HG02678 (cell line): Measurements from ENCODE around the gene ZNF302.
A peak's percentile ranks its signal among the peaks of the same experiment; 100 is the strongest.
"Not testable (repeated sequence)": the region's sequence is repeated elsewhere in the genome, so short reads cannot be mapped to it uniquely, and the experiment has no call there.

ENCODE experiments used
- ATAC-seq: cut with Tn5 transposase; IDR thresholded peaks from one replicate; pipeline ENCODE4 v1.9.1; 2021; ENCODE audit warnings: mild to moderate bottlenecking, moderate library complexity; ENCODE audit not compliant: unreplicated experiment

ZNF302 gene

GRCh38 chr19:34669305-34669704 lies 8.2 kb upstream of the ZNF302 start:
- ATAC-seq = no peak

GRCh38 chr19:34671972-34672371 lies 5.5 kb upstream of the ZNF302 start:
- ATAC-seq = no peak

GRCh38 chr19:34673590-34673989 lies 3.9 kb upstream of the ZNF302 start:
- no peak for ATAC-seq

- ATAC-seq = no peak
Observed at GRCh38 chr19:34675250-34675649, 2.2 kb upstream of the ZNF302 start.

GRCh38 chr19:34675919-34676318 lies 1.6 kb upstream of the ZNF302 start:
- no peak for ATAC-seq

GRCh38 chr19:34676697-34677385 lies 637 bp upstream of the ZNF302 start, which contains the start of gene SCGB2B2:
TSS of gene SCGB2B2 (minus strand) at chr19:34677159. CDS start at chr19:34594563, 82,596 bp downstream.
- ATAC-seq = peak; percentile 58

- no peak for ATAC-seq
Observed at GRCh38 chr19:34678085-34678412, 571 bp downstream of the ZNF302 start.

- ATAC-seq = no peak
Observed at GRCh38 chr19:34678421-34678820, 943 bp downstream of the ZNF302 start.

- ATAC-seq = no peak
Observed at GRCh38 chr19:34681478-34681877, 4.0 kb downstream of the ZNF302 start.

GRCh38 chr19:34685266-34685665 lies 7.8 kb downstream of the ZNF302 start:
- ATAC-seq = not testable (repeated sequence)

- no peak for ATAC-seq
Observed at GRCh38 chr19:34686455-34686854, 9.0 kb downstream of the ZNF302 start.

GRCh38 chr19:34687348-34687747 lies 9.9 kb downstream of the ZNF302 start:
- no peak for ATAC-seq

- no peak for ATAC-seq
Observed at GRCh38 chr19:34688592-34688991, 11.1 kb downstream of the ZNF302 start.

- no peak for ATAC-seq
Observed at GRCh38 chr19:34690372-34690771, 12.9 kb downstream of the ZNF302 start.

- no peak for ATAC-seq
Observed at GRCh38 chr19:34692549-34692948, 15.1 kb downstream of the ZNF302 start.

GRCh38 chr19:34707661-34708060 lies 30.2 kb downstream of the ZNF302 start:
- no peak for ATAC-seq

- no peak for ATAC-seq
Observed at GRCh38 chr19:34711890-34712289, 34.4 kb downstream of the ZNF302 start.

GRCh38 chr19:34712395-34713261 lies 35.1 kb downstream of the ZNF302 start:
- no peak for ATAC-seq

GRCh38 chr19:34713262-34713637 lies 35.8 kb downstream of the ZNF302 start:
- no peak for ATAC-seq

GRCh38 chr19:34715357-34715756 lies 37.9 kb downstream of the ZNF302 start:
- no peak for ATAC-seq

GRCh38 chr19:34722353-34722752 lies 44.9 kb downstream of the ZNF302 start:
- ATAC-seq = no peak

- ATAC-seq = no peak
Observed at GRCh38 chr19:34725400-34725799, 47.9 kb downstream of the ZNF302 start.
